ENCODE measurements around the gene NR3C2.

DNA sequence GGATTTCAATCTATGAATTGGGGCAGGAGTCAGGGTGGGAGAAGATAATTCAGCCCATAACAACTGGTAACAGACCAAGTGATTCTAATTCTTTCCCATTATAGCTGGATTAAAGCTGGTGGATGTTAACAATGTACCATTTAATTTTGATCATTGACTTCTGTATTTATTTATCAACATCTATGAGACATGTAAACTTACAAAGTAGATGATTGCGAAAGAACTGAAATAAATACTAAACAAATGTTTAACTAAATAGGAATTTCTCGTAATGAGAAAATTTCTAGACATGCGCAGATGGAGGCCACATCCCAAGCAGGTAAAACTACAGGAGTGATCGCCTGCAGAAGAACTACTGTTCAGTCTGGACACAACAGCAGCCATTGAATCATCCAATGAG, 107.1 kb downstream of the NR3C2 start:
- TF ChIP-seq, protein P1, sequence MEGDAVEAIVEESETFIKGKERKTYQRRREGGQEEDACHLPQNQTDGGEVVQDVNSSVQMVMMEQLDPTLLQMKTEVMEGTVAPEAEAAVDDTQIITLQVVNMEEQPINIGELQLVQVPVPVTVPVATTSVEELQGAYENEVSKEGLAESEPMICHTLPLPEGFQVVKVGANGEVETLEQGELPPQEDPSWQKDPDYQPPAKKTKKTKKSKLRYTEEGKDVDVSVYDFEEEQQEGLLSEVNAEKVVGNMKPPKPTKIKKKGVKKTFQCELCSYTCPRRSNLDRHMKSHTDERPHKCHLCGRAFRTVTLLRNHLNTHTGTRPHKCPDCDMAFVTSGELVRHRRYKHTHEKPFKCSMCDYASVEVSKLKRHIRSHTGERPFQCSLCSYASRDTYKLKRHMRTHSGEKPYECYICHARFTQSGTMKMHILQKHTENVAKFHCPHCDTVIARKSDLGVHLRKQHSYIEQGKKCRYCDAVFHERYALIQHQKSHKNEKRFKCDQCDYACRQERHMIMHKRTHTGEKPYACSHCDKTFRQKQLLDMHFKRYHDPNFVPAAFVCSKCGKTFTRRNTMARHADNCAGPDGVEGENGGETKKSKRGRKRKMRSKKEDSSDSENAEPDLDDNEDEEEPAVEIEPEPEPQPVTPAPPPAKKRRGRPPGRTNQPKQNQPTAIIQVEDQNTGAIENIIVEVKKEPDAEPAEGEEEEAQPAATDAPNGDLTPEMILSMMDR (IDR thresholded peaks at IDR 0.05; ENCODE audit: low read length), result no peak
- no peak for TF ChIP-seq EZH2 (IDR thresholded peaks at IDR 0.05; ENCODE audit: borderline replicate concordance, low read length)

Data from OCI-LY1 (cell line).